HFFc6 (cell line): ENCODE measurements around the gene CIITA. TPM values are rescaled to one million over a fixed set of nuclear protein-coding genes. Genes with fewer than 3 reads are reported as not detected.

Experiments
- DNase-seq: peaks from one replicate; pipeline ENCODE4 v3.0.0-alpha.2; 2018
- H3K27ac Mint-ChIP-seq: 2 replicates; pipeline ENCODE4 v1.8.0; 2020; ENCODE audit warnings: mild to moderate bottlenecking, mixed read lengths
- H3K27me3 Mint-ChIP-seq: 2 replicates; pipeline ENCODE4 v1.8.0; 2021; ENCODE audit warnings: mild to moderate bottlenecking, moderate library complexity, mixed read lengths; ENCODE audit not compliant: insufficient read depth
- H3K36me3 Mint-ChIP-seq: 2 replicates; pipeline ENCODE4 v1.8.0; 2021; ENCODE audit warnings: low read depth, mixed read lengths
- H3K4me1 Mint-ChIP-seq: 2 replicates; pipeline ENCODE4 v1.8.0; 2020; ENCODE audit warnings: low read depth, mixed read lengths
- H3K4me3 Mint-ChIP-seq: 2 replicates; pipeline ENCODE4 v1.8.0; 2020; ENCODE audit warnings: mild to moderate bottlenecking, moderate library complexity, mixed read lengths
- H3K9me3 Mint-ChIP-seq: 2 replicates; pipeline ENCODE4 v1.8.0; 2020; ENCODE audit warnings: mild to moderate bottlenecking, mixed read lengths
- CTCF ChIP-seq: fragments of 200-600 bp; sonication (generic); IDR thresholded peaks from 2 replicates; pipeline ENCODE4 v1.5.0; 2021; ENCODE audit warnings: antibody characterized with exemption, mild to moderate bottlenecking
- total RNA-seq, 6 experiments: library from RNA; stranded (reverse); fragmentation: NEBNext Ultra II Directional; extraction: Animal tissue kit (Norgen Biotek cat#: 25700); gene quantifications; 2 replicates in 1 of 6; 3 replicates in 5 of 6; pipeline ENCODE4 v1.2.3, GENCODE V29; 2021

The CIITA gene
- total RNA-seq, 6 experiments from 2014 or later, result 0.11 to 0.24 (median 0.13) TPM; not detected in 1

GRCh38 chr16:10970065-10970464 lies 93.1 kb downstream of the CIITA start:
- Mint-ChIP-seq H3K9me3 (no peaks in the 10 kb centered on the region), H3K4me1 (peaks cover 32% of the 10 kb centered on the region), H3K4me3 (no peak overlapping the region), H3K27me3 (peaks cover 3% of the 10 kb centered on the region), H3K27ac (no peak overlapping the region), H3K36me3 (no peaks in the 10 kb centered on the region; the same call in none of the 2 replicates)
- TF ChIP-seq CTCF, result no peak
- DNase-seq, result no peak

- no peaks in the 10 kb centered on the region; the same call in none of the 2 replicates for H3K36me3 Mint-ChIP-seq
- DNase-seq, result peak; percentile 93
- peak overlapping the region; percentile 16; the same call in 1 of the 2 replicates for H3K4me3 Mint-ChIP-seq
- peaks cover 3% of the 10 kb centered on the region for H3K27me3 Mint-ChIP-seq
- TF ChIP-seq CTCF, result peak; percentile 94
- H3K9me3 Mint-ChIP-seq, result no peaks in the 10 kb centered on the region
- peak overlapping the region; percentile 20; the same call in 1 of the 2 replicates for H3K27ac Mint-ChIP-seq
- peaks cover 31% of the 10 kb centered on the region for H3K4me1 Mint-ChIP-seq
Measured at GRCh38 chr16:10971560-10971961, 94.6 kb downstream of the CIITA start.

GRCh38 chr16:10972108-10972818 lies 95.3 kb downstream of the CIITA start:
- no peak for TF ChIP-seq CTCF
- peaks cover 3% of the 10 kb centered on the region for H3K27me3 Mint-ChIP-seq
- peak overlapping the region; percentile 56 for H3K27ac Mint-ChIP-seq
- no peaks in the 10 kb centered on the region; the same call in none of the 2 replicates for H3K36me3 Mint-ChIP-seq
- H3K9me3 Mint-ChIP-seq, result no peaks in the 10 kb centered on the region
- no peak for DNase-seq
- H3K4me1 Mint-ChIP-seq, result peaks cover 31% of the 10 kb centered on the region
- H3K4me3 Mint-ChIP-seq, result no peak overlapping the region

- no peak for TF ChIP-seq CTCF
Measured at GRCh38 chr16:10972819-10973464, 95.9 kb downstream of the CIITA start.

GRCh38 chr16:10976634-10977033 lies 99.6 kb downstream of the CIITA start:
- Mint-ChIP-seq H3K9me3 (no peaks in the 10 kb centered on the region), H3K4me3 (no peak overlapping the region), H3K36me3 (no peaks in the 10 kb centered on the region; the same call in 1 of the 2 replicates), H3K27ac (no peak overlapping the region), H3K4me1 (peaks cover 34% of the 10 kb centered on the region), H3K27me3 (no peaks in the 10 kb centered on the region; the same call in 1 of the 2 replicates)
- DNase-seq, result no peak
- TF ChIP-seq CTCF, result no peak

More at GRCh38 chr16:10972819-10973464, 95.9 kb downstream of the CIITA start:
- Mint-ChIP-seq H3K4me3 (no peak overlapping the region), H3K4me1 (peaks cover 31% of the 10 kb centered on the region), H3K9me3 (no peaks in the 10 kb centered on the region), H3K27me3 (peaks cover 3% of the 10 kb centered on the region), H3K36me3 (no peaks in the 10 kb centered on the region; the same call in none of the 2 replicates), H3K27ac (no peak overlapping the region)
- no peak for DNase-seq
